Measurements from ENCODE around the gene SAMSN1.
A peak's percentile ranks its signal among the peaks of the same experiment; 100 is the strongest.

The SAMSN1 gene
- total RNA-seq, result 51.3 to 366 (median 194) reads per million in 3 experiments

- DNase-seq, result peak; percentile 81
These were observed at the start of gene SAMSN1 for GRCh38 chr21:14545906-14546480. SAMSN1 (minus strand) TSS chr21:14546315; CDS start chr21:14546261, 54 bp downstream.

- DNase-seq, result no peak
These were observed 49.3 kb upstream of the SAMSN1 start for GRCh38 chr21:14595449-14595848.

- no peak for DNase-seq
These were observed 48.9 kb upstream of the SAMSN1 start for GRCh38 chr21:14594967-14595366.

GRCh38 chr21:14593230-14593629, 47.1 kb upstream of the SAMSN1 start:
- DNase-seq, result no peak

GRCh38 chr21:14592296-14593000, 46.3 kb upstream of the SAMSN1 start:
- DNase-seq, result no peak

GRCh38 chr21:14591882-14592281, 45.8 kb upstream of the SAMSN1 start:
- peak; percentile 12 for DNase-seq

GRCh38 chr21:14591377-14591776, 45.3 kb upstream of the SAMSN1 start:
- DNase-seq, result no peak

GRCh38 chr21:14589855-14590563, 43.9 kb upstream of the SAMSN1 start:
- DNase-seq, result no peak

GRCh38 chr21:14587266-14587665, 41.2 kb upstream of the SAMSN1 start:
- DNase-seq, result no peak

GRCh38 chr21:14585122-14585521, 39.0 kb upstream of the SAMSN1 start:
- no peak for DNase-seq

GRCh38 chr21:14584357-14585095, 38.4 kb upstream of the SAMSN1 start:
- no peak for DNase-seq

GRCh38 chr21:14583629-14584255, 37.6 kb upstream of the SAMSN1 start:
- DNase-seq, result no peak

GRCh38 chr21:14582934-14583628, 37.0 kb upstream of the SAMSN1 start:
- no peak for DNase-seq

- DNase-seq, result peak; percentile 55
These were observed 35.9 kb upstream of the SAMSN1 start for GRCh38 chr21:14581902-14582457.

GRCh38 chr21:14573244-14573643, 27.1 kb upstream of the SAMSN1 start:
- DNase-seq, result no peak

GRCh38 chr21:14572204-14572780, 26.2 kb upstream of the SAMSN1 start:
- no peak for DNase-seq

- no peak for DNase-seq
These were observed 23.8 kb upstream of the SAMSN1 start for GRCh38 chr21:14569868-14570267.

GRCh38 chr21:14569026-14569621, 23.0 kb upstream of the SAMSN1 start:
- DNase-seq, result no peak

GRCh38 chr21:14567331-14568279, 21.5 kb upstream of the SAMSN1 start:
- no peak for DNase-seq

- DNase-seq, result no peak
These were observed 20.8 kb upstream of the SAMSN1 start for GRCh38 chr21:14566894-14567293.

All from central memory CD4-positive, alpha-beta T cell (primary cell).